Measurements from ENCODE around the gene TRAF3.
"Not testable (repeated sequence)": the region's sequence is repeated elsewhere in the genome, so short reads cannot be mapped to it uniquely, and the experiment has no call there.

TRAF3 gene

GRCh38 chr14:102926840-102927239, 149.6 kb downstream of the TRAF3 start:
- not testable (repeated sequence) for DNase-seq

GRCh38 chr14:102927346-102927877, 150.2 kb downstream of the TRAF3 start:
- DNase-seq: no peak

GRCh38 chr14:102927878-102928411, 150.7 kb downstream of the TRAF3 start:
- DNase-seq: no peak

GRCh38 chr14:102928412-102929240, 151.4 kb downstream of the TRAF3 start:
- no peak for DNase-seq

- no peak for DNase-seq
Measured at GRCh38 chr14:102929241-102930137, 152.2 kb downstream of the TRAF3 start.

- DNase-seq: no peak
Measured at GRCh38 chr14:102930138-102930752, 153.0 kb downstream of the TRAF3 start.

GRCh38 chr14:102930753-102931579, 153.7 kb downstream of the TRAF3 start:
- no peak for DNase-seq

- DNase-seq: no peak
Measured at GRCh38 chr14:102931580-102932285, 154.5 kb downstream of the TRAF3 start.

GRCh38 chr14:102932484-102933248, 155.4 kb downstream of the TRAF3 start:
- no peak for DNase-seq

GRCh38 chr14:102933618-102934231, 156.5 kb downstream of the TRAF3 start:
- no peak for DNase-seq

GRCh38 chr14:102935756-102936155, 158.5 kb downstream of the TRAF3 start:
- no peak for DNase-seq

GRCh38 chr14:102937331-102938175, 160.3 kb downstream of the TRAF3 start:
- DNase-seq: no peak

- DNase-seq: no peak
Measured at GRCh38 chr14:102938191-102938590, 160.9 kb downstream of the TRAF3 start.

- DNase-seq: no peak
Measured at GRCh38 chr14:102939329-102939728, 162.1 kb downstream of the TRAF3 start.

GRCh38 chr14:102939820-102940561, 162.7 kb downstream of the TRAF3 start:
- no peak for DNase-seq

- DNase-seq: no peak
Measured at GRCh38 chr14:102940729-102941362, 163.6 kb downstream of the TRAF3 start.

GRCh38 chr14:102941419-102942011, 164.3 kb downstream of the TRAF3 start:
- DNase-seq: no peak

All from GOT3 (cell line).